HG02588 (cell line): ENCODE results near the gene JDP2.

Source experiments
- ATAC-seq: cut with Tn5 transposase; IDR thresholded peaks from one replicate; pipeline ENCODE4 v1.9.1; 2021; ENCODE audit warnings: mild to moderate bottlenecking, moderate library complexity; ENCODE audit not compliant: unreplicated experiment

The JDP2 gene

GRCh38 chr14:75479770-75480600 is 52.2 kb downstream of the JDP2 start:
- peak; percentile 70 for ATAC-seq

- ATAC-seq, result no peak
Observed at GRCh38 chr14:75482366-75482765, 54.5 kb downstream of the JDP2 start.

DNA sequence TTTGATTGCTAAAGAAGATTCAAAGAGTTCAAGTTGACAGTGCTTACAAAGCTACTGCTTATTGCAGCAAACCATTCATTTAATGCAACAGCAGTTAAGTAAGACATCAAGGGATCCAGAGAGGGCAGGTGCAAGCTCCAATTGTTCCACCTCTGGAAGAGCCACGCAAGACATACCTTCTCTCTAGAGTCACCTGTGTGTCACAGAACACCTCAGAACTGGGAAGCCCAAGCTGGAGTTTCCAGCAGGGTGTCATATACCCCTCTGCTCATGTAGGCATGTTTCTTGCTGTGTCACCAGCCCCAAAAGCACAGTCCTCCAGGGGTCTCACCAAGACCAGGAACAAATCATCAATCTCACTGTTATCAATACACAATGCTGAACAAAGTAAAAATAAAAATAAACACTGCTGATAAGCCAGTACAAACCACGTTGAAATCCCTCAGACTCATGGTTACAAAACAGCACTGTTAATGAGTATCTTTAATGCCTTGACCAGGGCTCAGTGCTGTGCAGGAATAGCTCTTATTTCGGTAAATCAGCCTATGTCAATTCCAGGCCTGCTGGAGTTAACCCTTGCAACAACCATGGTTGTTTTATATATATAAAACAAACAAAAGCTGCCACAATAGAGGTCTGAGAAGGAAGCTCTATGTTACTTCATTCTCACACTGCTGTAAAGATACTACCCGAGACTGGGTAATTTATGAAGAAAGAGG is 57.0 kb downstream of the JDP2 start:
- no peak for ATAC-seq

- ATAC-seq, result no peak
Observed at GRCh38 chr14:75486318-75486717, 58.5 kb downstream of the JDP2 start.

- ATAC-seq, result peak; percentile 56
Observed at GRCh38 chr14:75487155-75487671, 59.4 kb downstream of the JDP2 start.

GRCh38 chr14:75489480-75489837 is 61.6 kb downstream of the JDP2 start:
- ATAC-seq, result no peak

DNA sequence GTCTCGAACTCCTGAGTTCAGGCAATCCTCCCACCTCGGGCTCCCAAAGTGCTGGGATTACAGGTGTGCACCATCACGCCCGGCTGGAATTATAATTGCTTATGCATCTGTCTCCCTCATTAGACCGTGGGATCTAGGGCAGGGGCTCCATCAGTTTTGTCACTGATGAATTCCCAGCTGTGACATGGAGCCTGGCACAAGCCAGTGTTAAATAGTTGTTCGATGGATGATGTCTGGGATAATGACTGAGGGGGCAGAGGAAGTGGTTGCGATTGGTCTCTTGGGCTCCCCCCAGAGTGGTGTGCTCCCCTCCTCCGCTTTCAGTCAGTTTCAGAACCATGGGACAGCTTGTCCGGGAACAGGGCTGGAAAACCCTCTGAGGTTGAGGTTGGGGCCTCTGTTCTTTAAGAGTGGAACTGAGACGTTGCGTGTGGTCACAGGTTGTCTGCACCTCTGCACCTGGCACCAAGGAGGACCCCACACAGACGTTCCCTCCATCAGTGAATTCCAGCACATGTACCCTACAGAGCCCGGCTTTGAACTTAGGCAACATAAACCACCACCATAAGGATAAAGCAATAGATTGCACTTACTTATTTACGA is 63.7 kb downstream of the JDP2 start:
- no peak for ATAC-seq

- no peak for ATAC-seq
Observed at GRCh38 chr14:75492832-75493591, 65.2 kb downstream of the JDP2 start.

GRCh38 chr14:75493592-75494087 is 65.8 kb downstream of the JDP2 start:
- ATAC-seq, result no peak

GRCh38 chr14:75494896-75495295 is 67.1 kb downstream of the JDP2 start:
- no peak for ATAC-seq

DNA sequence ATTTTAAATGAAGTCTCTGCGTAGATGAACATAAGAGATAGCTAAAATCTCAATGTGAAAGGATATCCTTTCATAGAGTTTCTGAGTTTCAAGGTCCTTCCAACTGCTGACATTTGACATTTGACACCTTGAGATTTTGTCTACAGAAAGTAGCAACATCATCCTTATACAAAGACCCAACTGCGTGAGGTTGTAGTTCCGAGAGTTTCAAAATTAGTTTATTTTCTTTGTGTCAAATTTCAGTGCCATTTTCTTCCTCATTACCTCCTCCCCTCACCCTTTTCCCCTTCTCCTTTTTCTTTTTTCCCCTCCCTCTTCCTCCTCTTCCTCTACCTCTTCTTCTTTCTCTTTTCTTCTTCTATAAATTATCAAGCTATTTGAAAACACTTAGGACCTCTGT is 67.6 kb downstream of the JDP2 start:
- ATAC-seq, result no peak

- no peak for ATAC-seq
Observed at GRCh38 chr14:75495882-75496281, 68.1 kb downstream of the JDP2 start.

DNA sequence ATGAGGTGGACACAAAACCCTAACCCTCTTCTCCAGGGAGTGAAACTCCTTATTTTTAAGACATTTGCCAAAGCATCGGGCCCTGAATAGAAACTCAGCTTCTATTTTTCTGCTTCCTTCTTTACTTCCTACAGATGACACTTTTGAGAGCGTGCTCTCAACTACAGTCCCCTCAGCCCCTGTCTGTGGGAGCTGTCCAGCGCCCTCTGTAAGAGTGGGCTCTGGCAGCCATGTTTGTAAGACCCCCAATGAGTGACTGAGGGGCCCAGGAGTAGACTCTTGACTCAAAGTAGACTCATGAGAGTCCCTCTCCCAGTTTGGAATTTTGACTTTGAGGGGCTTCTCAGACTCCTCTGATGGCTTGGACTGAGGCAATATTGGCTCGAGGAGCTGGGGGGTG is 68.9 kb downstream of the JDP2 start:
- ATAC-seq, result no peak

- ATAC-seq, result no peak
Observed at GRCh38 chr14:75497191-75497590, 69.4 kb downstream of the JDP2 start.

- no peak for ATAC-seq
Observed at GRCh38 chr14:75497701-75498100, 69.9 kb downstream of the JDP2 start.

GRCh38 chr14:75499084-75499875 is 71.5 kb downstream of the JDP2 start:
- no peak for ATAC-seq

DNA sequence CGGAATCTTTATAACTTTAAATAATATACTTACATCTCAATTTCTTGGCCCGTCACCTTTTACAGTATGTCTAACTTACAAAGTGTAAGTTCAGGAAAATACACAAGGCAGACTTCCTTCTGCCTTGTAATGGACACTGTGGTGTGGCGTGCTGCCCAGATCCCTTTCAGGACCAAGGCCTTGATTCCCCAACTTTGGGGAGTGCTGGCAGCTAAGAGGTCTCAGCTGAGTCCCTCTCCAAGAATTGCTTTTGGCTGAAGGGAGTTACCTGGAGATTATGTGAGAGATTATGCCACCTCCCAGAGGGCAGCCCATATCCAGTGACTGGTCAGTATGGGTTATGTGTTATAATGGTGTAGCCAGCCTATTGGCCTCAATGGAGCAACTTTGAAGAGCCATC is 73.3 kb downstream of the JDP2 start:
- no peak for ATAC-seq

- no peak for ATAC-seq
Observed at GRCh38 chr14:75504411-75504810, 76.6 kb downstream of the JDP2 start.

DNA sequence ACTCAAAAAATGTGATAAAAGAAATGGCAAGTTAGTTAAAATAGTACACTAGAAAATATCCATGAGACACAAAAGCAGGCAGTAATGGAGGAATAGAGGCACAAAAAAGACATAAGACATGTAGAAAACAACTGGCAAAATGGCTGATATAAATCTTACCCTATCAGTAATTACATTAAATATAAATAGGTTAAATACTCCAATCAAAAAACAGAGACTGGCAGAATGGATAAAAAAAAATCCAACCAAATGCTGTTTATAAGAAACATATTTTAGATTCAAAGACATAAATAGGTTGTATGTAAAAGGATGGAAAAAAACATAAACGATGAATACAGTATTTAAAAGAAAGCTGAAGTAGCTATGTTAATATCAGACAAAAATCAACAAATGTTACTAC is 79.1 kb downstream of the JDP2 start:
- no peak for ATAC-seq

DNA sequence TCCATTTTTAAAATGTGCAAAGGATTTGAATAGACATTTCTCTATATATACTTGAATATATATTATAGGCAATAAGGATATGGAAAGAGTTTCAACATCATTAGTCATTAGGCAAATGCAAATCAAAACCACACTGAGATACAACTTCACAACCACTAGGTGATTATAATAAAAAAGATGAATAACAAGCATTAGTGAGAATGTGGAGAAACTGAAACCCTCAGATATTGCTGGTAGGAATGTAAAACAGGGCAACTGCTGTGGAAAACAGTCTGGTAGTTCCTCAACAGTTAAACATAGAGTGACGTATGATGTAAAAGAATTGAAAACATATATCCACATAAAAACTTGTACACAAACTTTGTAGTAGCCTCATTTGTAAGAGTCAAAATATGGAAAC is 82.7 kb downstream of the JDP2 start:
- ATAC-seq, result no peak
